ENCODE measurements around the gene TNS1.

- TF ChIP-seq, protein P1, sequence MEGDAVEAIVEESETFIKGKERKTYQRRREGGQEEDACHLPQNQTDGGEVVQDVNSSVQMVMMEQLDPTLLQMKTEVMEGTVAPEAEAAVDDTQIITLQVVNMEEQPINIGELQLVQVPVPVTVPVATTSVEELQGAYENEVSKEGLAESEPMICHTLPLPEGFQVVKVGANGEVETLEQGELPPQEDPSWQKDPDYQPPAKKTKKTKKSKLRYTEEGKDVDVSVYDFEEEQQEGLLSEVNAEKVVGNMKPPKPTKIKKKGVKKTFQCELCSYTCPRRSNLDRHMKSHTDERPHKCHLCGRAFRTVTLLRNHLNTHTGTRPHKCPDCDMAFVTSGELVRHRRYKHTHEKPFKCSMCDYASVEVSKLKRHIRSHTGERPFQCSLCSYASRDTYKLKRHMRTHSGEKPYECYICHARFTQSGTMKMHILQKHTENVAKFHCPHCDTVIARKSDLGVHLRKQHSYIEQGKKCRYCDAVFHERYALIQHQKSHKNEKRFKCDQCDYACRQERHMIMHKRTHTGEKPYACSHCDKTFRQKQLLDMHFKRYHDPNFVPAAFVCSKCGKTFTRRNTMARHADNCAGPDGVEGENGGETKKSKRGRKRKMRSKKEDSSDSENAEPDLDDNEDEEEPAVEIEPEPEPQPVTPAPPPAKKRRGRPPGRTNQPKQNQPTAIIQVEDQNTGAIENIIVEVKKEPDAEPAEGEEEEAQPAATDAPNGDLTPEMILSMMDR (IDR thresholded peaks at IDR 0.05) = peak; percentile 24
- TF ChIP-seq EZH2phosphoT487 (IDR thresholded peaks at IDR 0.05) = no peak
Observed at GRCh38 chr2:217922101-217923006, 80.4 kb downstream of the TNS1 start.
